MM.1S (cell line): ENCODE results near the gene ABL2.

Experiments used
- DNase-seq: peaks from one replicate; pipeline ENCODE4 v3.0.0-alpha.2; 2015
- H2AFZ ChIP-seq: fragments of 300-600 bp; sonication (generic); 2 replicates; pipeline ENCODE4 v1.6.0; 2016; ENCODE audit warnings: antibody characterized with exemption, low read length
- H3F3A ChIP-seq: fragments of 300-600 bp; sonication (generic); 2 replicates; pipeline ENCODE4 v1.6.1; 2016; ENCODE audit warnings: mild to moderate bottlenecking, antibody characterized with exemption, low read length, moderate library complexity, mixed read lengths; ENCODE audit not compliant: insufficient read depth
- H3K27ac ChIP-seq: fragments of 300-600 bp; sonication (generic); 2 replicates; pipeline ENCODE4 v1.5.1; 2016; ENCODE audit warnings: mild to moderate bottlenecking, low read length
- H3K27me3 ChIP-seq: fragments of 300-600 bp; sonication (generic); replicated peaks from 2 replicates; pipeline ENCODE4 v1.6.0; 2016; ENCODE audit warnings: low read length; ENCODE audit not compliant: insufficient read depth
- H3K36me3 ChIP-seq: fragments of 300-600 bp; sonication (generic); replicated peaks from 2 replicates; pipeline ENCODE4 v1.6.1; 2016; ENCODE audit warnings: mild to moderate bottlenecking, low read length, mixed read lengths; ENCODE audit not compliant: insufficient read depth
- H3K4me1 ChIP-seq: fragments of 300-600 bp; sonication (generic); 2 replicates; pipeline ENCODE4 v1.6.1; 2016; ENCODE audit warnings: low read length, mixed read lengths
- H3K4me2 ChIP-seq: fragments of 300-600 bp; sonication (generic); 2 replicates; pipeline ENCODE4 v1.6.0; 2016; ENCODE audit warnings: low read depth, low read length
- H3K4me3 ChIP-seq: fragments of 300-600 bp; sonication (generic); 2 replicates; pipeline ENCODE4 v1.5.1; 2016; ENCODE audit warnings: low read length, mixed read lengths
- H3K79me2 ChIP-seq: fragments of 300-600 bp; sonication (generic); 2 replicates; pipeline ENCODE4 v1.6.1; 2016; ENCODE audit warnings: mixed run types, low read length, mixed read lengths
- H3K9ac ChIP-seq: fragments of 300-600 bp; sonication (generic); 2 replicates; pipeline ENCODE4 v1.6.1; 2016; ENCODE audit warnings: low read length, mixed read lengths
- H3K9me2 ChIP-seq: fragments of 300-600 bp; sonication (generic); replicated peaks from 2 replicates; pipeline ENCODE4 v1.6.1; 2016; ENCODE audit warnings: mild to moderate bottlenecking, low read length, mixed read lengths; ENCODE audit not compliant: insufficient read depth
- H3K9me3 ChIP-seq: fragments of 300-600 bp; sonication (generic); replicated peaks from 2 replicates; pipeline ENCODE4 v1.6.1; 2016; ENCODE audit warnings: mild to moderate bottlenecking, low read length, mixed read lengths; ENCODE audit not compliant: insufficient read depth
- H4K20me1 ChIP-seq: fragments of 300-600 bp; sonication (generic); 2 replicates; pipeline ENCODE4 v1.6.1; 2016; ENCODE audit warnings: mild to moderate bottlenecking, low read length, moderate library complexity, mixed read lengths; ENCODE audit not compliant: insufficient read depth
- CTCF ChIP-seq: fragments of 300-600 bp; sonication (generic); IDR thresholded peaks from 2 replicates; pipeline ENCODE4 v1.5.1; 2016; ENCODE audit warnings: antibody characterized with exemption, low read length, mixed read lengths
- EZH2 ChIP-seq: fragments of 300-600 bp; sonication (generic); optimal IDR thresholded peaks from 2 replicates; pipeline ENCODE3; 2017; ENCODE audit warnings: low read depth, mild to moderate bottlenecking, antibody characterized with exemption, low read length, mixed read lengths
- EZH2phosphoT487 ChIP-seq: fragments of 300-600 bp; sonication (generic); IDR thresholded peaks from 2 replicates; pipeline ENCODE4 v1.6.1; 2018; ENCODE audit warnings: antibody characterized with exemption, low read length

ABL2 gene

GRCh38 chr1:179253286-179253972 lies 24.0 kb upstream of the ABL2 start:
- Histone ChIP-seq H3K79me2 (no peaks in the 10 kb centered on the region), H3K27ac (no peak overlapping the region), H3F3A (no peaks in the 10 kb centered on the region), H2AFZ (no peak overlapping the region), H4K20me1 (no peaks in the 10 kb centered on the region), H3K9ac (no peak overlapping the region), H3K4me2 (no peak overlapping the region), H3K36me3 (no peaks in the 10 kb centered on the region), H3K9me3 (no peaks in the 10 kb centered on the region), H3K27me3 (no peaks in the 10 kb centered on the region), H3K9me2 (no peaks in the 10 kb centered on the region), H3K4me1 (no peaks in the 10 kb centered on the region), H3K4me3 (no peak overlapping the region)
- no peak for DNase-seq
- TF ChIP-seq EZH2 = no peak
- TF ChIP-seq CTCF = no peak
- TF ChIP-seq EZH2phosphoT487 = no peak

GRCh38 chr1:179252606-179253005 lies 23.1 kb upstream of the ABL2 start:
- H3K4me2 ChIP-seq = no peak overlapping the region
- no peak overlapping the region for H3K27ac ChIP-seq
- H2AFZ ChIP-seq = no peak overlapping the region
- no peaks in the 10 kb centered on the region for H3K9me3 ChIP-seq
- H3K27me3 ChIP-seq = no peaks in the 10 kb centered on the region
- H3F3A ChIP-seq = no peaks in the 10 kb centered on the region
- no peak for DNase-seq
- TF ChIP-seq EZH2 (no peak), CTCF (no peak), EZH2phosphoT487 (no peak)
- H3K79me2 ChIP-seq = no peaks in the 10 kb centered on the region
- H3K36me3 ChIP-seq = no peaks in the 10 kb centered on the region
- H3K4me1 ChIP-seq = no peaks in the 10 kb centered on the region
- H4K20me1 ChIP-seq = no peaks in the 10 kb centered on the region
- no peaks in the 10 kb centered on the region for H3K9me2 ChIP-seq
- no peak overlapping the region for H3K4me3 ChIP-seq
- H3K9ac ChIP-seq = no peak overlapping the region

- no peaks in the 10 kb centered on the region for H3K9me2 ChIP-seq
- no peak overlapping the region for H3K27ac ChIP-seq
- H3K9me3 ChIP-seq = no peaks in the 10 kb centered on the region
- no peaks in the 10 kb centered on the region for H3F3A ChIP-seq
- H3K9ac ChIP-seq = no peak overlapping the region
- H2AFZ ChIP-seq = no peak overlapping the region
- no peaks in the 10 kb centered on the region for H3K27me3 ChIP-seq
- H3K4me1 ChIP-seq = no peaks in the 10 kb centered on the region
- no peak overlapping the region for H3K4me2 ChIP-seq
- no peaks in the 10 kb centered on the region for H3K36me3 ChIP-seq
- H3K79me2 ChIP-seq = no peaks in the 10 kb centered on the region
- H4K20me1 ChIP-seq = no peaks in the 10 kb centered on the region
- DNase-seq = no peak
- TF ChIP-seq EZH2 (no peak), CTCF (peak; percentile 42)
- no peak overlapping the region for H3K4me3 ChIP-seq
These were observed 22.2 kb upstream of the ABL2 start for GRCh38 chr1:179251675-179252074.
